ES-I3 (cell line): ENCODE results near the gene PPP2R5A.
"Not testable (repeated sequence)": the region's sequence is repeated elsewhere in the genome, so short reads cannot be mapped to it uniquely, and the experiment has no call there.

ENCODE experiments used
- H3K36me3 ChIP-seq: 2 replicates; pipeline ENCODE4 v1.6.1; 2013; ENCODE audit warnings: mild to moderate bottlenecking, low read length, control low read depth, moderate library complexity; ENCODE audit not compliant: insufficient read depth
- H3K4me1 ChIP-seq: 2 replicates; pipeline ENCODE4 v1.6.1; 2013; ENCODE audit warnings: mild to moderate bottlenecking, control low read depth, low read length; ENCODE audit not compliant: insufficient read depth
- H3K9ac ChIP-seq: 2 replicates; pipeline ENCODE4 v1.6.1; 2013; ENCODE audit warnings: low read depth, mild to moderate bottlenecking, low read length, moderate library complexity
- H3K9me3 ChIP-seq: 2 replicates; pipeline ENCODE4 v1.6.1; 2013; ENCODE audit warnings: mild to moderate bottlenecking, low read length, moderate library complexity; ENCODE audit not compliant: control insufficient read depth, insufficient read depth

Gene PPP2R5A

DNA sequence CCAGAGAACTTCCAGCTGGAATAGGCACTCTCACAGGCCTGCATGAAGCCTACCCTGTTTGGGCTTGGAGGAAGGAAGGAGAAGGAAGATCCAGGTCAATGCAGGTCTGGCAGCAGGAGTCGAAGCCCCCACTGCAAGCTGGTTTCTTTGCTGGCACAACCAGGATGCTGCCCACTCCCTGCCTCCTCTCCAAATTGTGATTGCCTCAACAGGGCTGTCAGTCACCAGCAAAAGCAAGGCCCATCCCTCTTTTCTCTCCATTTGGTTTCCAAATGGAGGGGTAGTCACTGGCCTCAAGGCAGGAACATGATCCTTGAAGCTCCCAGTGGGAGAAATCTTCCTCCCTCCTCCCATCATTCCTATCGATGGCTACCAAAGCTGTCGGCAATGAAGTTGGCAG lies 92.4 kb downstream of the PPP2R5A start:
- no peaks in the 10 kb centered on the region; the same call in 1 of the 2 replicates for H3K9me3 ChIP-seq
- H3K4me1 ChIP-seq = no peaks in the 10 kb centered on the region
- H3K36me3 ChIP-seq = peaks cover 1% of the 10 kb centered on the region; the same call in 1 of the 2 replicates
- no peak overlapping the region for H3K9ac ChIP-seq

DNA sequence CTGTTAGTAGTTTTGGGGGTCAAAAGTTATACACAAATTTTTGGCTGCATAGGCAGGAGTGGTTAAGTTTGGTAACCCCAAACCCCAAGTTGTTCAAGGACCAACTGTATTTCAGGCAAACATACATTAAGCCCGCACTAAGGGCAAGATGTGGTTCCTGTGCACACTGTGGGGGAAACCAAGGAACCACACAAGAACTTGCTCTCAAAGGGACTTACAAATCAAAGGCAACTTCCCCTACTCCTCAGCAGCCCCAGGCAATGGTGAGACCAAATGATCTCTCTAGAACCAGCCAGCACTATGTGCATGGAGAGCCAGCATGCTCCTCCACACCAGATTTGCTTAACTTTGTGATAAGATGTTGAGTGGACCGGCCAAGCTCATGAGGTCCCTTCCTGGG lies 94.2 kb downstream of the PPP2R5A start:
- Histone ChIP-seq H3K36me3 (peaks cover 7% of the 10 kb centered on the region; the same call in 1 of the 2 replicates), H3K9ac (no peak overlapping the region), H3K9me3 (no peaks in the 10 kb centered on the region), H3K4me1 (no peaks in the 10 kb centered on the region)

DNA sequence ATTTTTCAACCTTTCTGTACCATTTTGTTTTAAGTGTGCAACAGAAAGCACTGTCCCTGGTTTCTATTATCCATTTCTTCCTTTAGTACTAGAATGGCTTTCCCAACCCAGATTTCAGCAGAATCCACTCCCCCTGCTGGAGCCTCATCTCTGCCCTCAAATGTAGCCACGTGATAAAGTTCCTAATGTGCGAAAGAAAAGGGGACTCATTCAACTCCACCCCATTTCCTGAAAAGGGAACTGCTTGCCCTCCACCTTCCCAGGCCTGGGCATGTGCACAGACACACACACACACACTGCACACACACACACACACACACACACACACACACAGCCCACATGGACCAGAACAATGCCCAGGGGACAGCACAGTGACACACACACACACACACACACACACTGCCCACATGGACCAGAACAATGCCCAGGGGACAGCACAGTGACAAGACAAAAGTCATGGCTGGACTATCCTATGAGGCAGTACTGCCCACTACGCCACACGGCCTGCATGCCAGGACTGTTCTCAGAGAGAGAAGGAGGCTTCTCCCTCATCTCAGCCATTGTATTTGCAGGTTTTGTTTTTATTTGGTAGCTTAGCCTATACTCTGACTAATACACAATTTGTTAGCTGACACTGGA lies 96.3 kb downstream of the PPP2R5A start:
- Histone ChIP-seq H3K36me3 (peaks cover 7% of the 10 kb centered on the region; the same call in 1 of the 2 replicates), H3K9ac (no peak overlapping the region), H3K4me1 (no peaks in the 10 kb centered on the region), H3K9me3 (no peaks in the 10 kb centered on the region)

DNA sequence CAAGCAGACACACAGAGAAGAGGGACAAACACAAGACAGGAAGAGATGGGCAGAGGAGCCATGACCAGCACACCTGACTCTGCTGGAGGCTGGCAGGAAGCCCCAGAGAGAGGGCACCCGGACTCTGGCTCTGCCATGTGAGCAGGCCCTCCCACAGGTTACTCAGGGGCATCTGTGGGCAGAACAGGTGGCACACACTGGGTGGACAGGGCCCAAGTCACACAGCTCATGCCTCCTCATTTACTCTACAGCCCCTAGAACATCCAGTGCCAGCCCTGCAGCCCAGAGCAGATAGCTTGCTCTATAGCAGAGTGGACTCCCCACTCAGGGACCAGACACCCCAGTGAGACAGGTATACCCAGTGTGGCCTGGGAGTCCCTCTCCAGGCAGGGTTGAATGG lies 100.8 kb downstream of the PPP2R5A start:
- no peak overlapping the region for H3K9ac ChIP-seq
- no peaks in the 10 kb centered on the region for H3K4me1 ChIP-seq
- H3K36me3 ChIP-seq = peaks cover 7% of the 10 kb centered on the region; the same call in 1 of the 2 replicates
- H3K9me3 ChIP-seq = peaks cover 5% of the 10 kb centered on the region; the same call in 1 of the 2 replicates

DNA sequence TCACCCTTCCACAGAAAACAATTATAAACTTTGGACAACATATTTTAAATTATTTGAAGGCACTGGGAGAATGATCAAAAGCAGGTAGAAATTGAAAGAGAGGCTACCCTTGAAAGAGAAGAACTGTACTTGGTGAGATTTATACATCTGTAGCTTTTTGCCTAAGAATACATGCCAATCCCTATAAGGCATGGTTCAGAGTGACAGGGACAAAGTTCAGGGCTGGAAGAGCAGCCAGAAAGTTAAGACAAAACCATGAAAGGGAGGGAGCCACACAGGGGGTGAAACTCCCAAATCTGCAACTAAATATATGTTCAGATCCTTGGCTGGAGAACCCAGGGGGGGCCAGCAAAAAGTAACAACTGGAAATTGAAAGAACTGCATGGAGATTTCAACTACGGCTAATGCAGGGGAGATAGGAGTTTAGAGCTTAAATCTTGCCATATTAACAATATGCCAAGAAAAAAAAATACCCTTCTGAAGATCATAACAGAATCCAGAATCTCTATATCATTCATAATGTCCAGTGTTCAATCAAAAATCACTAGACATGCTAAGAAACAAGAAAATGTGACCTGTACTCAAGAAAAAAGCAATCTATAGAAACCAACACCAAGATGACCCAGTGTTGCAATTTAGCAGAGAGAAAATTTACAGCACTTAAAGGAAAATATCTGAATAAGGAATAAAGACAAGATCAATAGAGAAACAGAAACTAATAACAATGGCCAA lies 103.9 kb downstream of the PPP2R5A start:
- Histone ChIP-seq H3K36me3 (0 out of 2 replicates have a peak, but pooled peaks cover 1% of the 10 kb centered on the region), H3K9me3 (peaks cover 5% of the 10 kb centered on the region; the same call in 1 of the 2 replicates), H3K9ac (no peak overlapping the region), H3K4me1 (no peaks in the 10 kb centered on the region)

DNA sequence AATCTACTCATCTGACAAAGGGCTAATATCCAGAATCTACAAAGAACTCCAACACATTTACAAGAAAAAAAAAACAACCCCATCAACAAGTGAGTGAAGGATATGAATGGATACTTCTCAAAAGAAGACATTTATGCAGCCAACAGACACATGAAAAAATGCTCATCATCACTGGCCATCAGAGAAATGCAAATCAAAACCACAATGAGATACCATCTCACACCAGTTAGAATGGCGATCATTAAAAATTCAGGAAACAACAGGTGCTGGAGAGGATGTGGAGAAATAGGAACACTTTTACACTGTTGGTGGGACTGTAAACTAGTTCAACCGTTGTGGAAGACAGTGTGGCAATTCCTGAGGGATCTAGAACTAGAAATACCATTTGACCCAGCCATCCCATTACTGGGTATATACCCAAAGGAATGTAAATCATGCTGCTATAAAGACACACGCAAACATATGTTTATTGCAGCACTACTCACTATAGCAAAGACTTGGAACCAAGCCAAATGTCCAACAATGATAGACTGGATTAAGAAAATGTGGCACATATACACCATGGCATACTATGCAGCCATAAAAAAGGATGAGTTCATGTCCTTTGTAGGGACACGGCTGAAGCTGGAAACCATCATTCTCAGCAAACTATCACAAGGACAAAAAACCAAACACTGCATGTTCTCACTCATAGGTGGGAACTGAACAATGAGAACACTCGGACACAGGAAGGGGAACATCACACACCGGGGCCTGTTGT lies 110.6 kb downstream of the PPP2R5A start:
- not testable (repeated sequence) for H3K4me1 ChIP-seq, H3K9ac ChIP-seq, H3K36me3 ChIP-seq
- peaks cover 11% of the 10 kb centered on the region for H3K9me3 ChIP-seq

DNA sequence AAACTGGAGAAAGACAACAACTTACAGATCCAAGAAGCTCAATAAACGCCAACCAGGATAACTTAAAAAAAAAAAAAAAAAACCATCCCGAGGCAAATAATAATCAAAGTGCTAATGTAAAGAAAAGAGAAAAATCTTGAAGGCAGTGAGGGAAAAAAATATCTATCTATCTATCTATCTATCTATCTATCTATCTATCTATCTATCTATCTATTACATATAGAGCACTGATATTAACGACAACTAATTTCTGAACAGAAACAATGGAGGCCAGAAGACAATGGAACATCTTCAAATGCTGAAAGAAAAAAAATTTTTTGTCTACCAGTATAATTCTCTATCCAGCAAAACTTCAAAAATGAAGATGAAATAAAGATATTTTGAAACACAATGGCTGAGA lies 111.4 kb downstream of the PPP2R5A start:
- Histone ChIP-seq H3K9me3 (peaks cover 11% of the 10 kb centered on the region), H3K4me1 (no peaks in the 10 kb centered on the region), H3K36me3 (no peaks in the 10 kb centered on the region), H3K9ac (no peak overlapping the region)

DNA sequence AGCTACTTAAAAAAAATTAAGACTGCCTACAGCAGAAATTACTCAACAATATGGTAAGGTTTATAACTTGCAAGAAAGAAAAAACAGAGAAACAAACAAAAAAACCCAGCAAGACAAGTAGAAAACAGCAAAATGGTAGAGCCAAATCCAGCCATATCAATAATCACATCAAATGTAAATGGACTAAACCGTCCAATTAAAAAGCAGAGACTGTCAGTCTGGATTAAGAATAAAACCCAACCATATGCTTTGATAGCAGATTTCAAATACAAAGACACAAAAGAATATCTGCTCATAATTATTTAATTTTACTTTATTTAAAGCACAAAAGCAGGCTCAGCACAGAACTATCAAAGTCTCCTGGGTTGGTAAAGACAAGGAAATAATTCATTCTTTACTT lies 112.0 kb downstream of the PPP2R5A start:
- no peaks in the 10 kb centered on the region for H3K36me3 ChIP-seq
- no peaks in the 10 kb centered on the region for H3K4me1 ChIP-seq
- peaks cover 11% of the 10 kb centered on the region for H3K9me3 ChIP-seq
- no peak overlapping the region for H3K9ac ChIP-seq

DNA sequence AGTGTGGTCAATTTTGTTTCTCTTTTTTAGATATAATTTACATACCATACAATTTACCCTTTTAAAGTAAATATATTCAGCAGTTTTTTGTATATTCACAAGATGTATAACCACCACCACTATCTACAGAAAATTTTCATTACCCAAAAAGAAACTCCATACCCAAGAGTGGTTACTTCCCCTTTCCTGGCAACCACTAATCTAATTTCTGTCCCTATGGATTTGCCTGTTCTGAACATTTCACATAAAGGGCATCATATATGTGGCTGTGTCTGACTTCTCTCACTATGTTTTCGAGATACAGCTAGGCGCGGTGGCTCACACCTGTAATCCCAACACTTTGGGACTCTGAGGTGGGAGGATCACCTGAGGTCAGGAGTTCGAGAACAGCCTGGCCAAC lies 115.8 kb downstream of the PPP2R5A start:
- Histone ChIP-seq H3K9ac (no peak overlapping the region), H3K9me3 (peaks cover 11% of the 10 kb centered on the region), H3K4me1 (no peaks in the 10 kb centered on the region), H3K36me3 (no peaks in the 10 kb centered on the region)

DNA sequence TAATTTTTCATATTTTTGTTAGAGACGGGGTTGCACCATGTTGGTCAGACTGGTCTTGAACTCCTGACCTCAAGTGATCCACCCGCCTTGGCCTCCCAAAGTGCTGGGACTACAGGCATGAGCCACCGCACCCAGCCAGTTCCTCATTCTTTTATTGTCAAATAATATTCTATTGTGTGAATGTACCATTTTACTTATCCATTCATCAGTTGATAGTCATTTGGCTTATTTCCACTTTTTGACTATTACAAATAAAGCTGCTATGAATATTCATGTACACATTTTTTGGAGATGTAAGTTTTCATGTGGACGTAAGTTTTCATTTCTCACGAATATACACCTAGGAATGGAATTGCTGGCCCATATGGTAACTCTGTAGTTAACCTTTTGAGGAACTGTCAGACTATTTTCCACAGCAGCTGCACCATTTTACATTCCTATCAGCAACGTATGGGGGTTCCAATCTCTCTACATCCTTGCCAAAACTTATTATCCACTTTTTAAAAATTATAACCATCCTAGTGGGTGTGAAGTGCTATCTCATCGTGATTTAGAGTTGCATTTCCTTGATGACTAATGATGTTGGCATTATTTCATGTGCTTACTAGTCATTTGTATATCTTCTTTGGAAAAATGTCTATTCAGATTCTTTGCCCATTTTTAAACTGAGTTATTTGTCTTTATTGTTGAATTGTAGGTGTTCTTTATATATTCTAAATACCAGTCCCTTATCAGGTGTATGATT lies 116.8 kb downstream of the PPP2R5A start:
- no peak overlapping the region for H3K9ac ChIP-seq
- H3K4me1 ChIP-seq = no peaks in the 10 kb centered on the region
- peaks cover 8% of the 10 kb centered on the region for H3K9me3 ChIP-seq
- no peaks in the 10 kb centered on the region for H3K36me3 ChIP-seq

DNA sequence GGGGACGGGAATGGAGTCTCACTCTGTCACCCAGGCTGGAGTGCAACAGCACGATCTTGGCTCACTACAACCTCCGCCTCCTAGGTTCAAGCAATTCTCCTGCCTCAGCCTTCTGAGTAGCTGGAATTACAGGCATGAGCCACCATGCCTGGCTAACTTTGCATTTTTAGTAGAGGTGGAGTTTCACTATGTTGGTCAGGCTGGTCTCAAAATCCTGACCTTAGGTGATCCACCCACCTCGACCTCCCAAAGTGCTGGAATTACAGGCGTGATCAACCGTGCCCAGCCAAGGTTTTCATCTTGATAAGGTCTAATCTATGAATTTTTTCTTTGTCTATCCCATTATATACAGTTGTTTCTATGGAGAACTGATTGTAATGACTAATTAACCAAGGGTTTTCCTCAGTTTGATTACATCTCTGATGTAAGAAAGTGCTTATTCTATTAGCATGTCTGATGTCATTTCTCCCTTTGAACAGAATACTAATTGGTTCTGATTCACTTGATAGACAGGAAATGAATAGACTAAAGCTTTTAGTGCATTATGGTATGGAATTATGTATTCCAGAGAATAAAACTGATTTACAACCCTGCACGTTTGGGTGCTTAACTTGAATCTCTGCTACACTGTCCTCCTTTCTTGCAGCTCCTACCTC lies 117.6 kb downstream of the PPP2R5A start:
- H3K9ac ChIP-seq = no peak overlapping the region

DNA sequence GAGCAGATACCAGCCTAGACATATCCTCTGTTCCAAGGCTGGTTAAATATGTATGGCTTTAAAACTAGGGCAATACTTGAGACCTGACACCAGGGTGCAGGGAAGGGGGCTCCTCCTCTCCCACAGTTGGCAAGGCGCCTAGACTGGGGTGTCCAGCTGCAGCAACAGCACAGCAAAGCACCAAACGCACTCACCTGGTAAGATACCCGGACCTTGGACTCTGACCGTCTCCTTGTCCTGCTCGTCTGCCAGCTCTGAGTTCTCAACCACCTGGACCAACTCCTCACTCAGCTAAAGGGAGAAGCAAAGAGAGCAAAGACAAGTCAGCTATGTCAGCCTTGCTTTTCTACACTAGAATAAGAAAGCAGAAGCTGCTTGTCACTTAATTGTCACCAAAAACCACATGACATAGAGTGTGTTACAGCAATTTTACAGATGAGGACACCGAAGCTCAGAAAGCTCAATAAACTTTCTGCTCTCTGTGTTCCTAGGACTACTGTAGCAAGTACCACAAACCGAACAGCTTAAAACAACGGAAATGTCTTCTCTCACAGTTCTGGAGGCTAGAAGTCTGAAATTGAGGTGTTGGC lies 125.1 kb downstream of the PPP2R5A start:
- Histone ChIP-seq H3K36me3 (peaks cover 10% of the 10 kb centered on the region; the same call in 1 of the 2 replicates), H3K9me3 (no peaks in the 10 kb centered on the region), H3K9ac (no peak overlapping the region), H3K4me1 (peaks cover 12% of the 10 kb centered on the region)

More for the DNA sequence above, 117.6 kb downstream of the PPP2R5A start:
- Histone ChIP-seq H3K9me3 (peaks cover 2% of the 10 kb centered on the region; the same call in 1 of the 2 replicates), H3K36me3 (no peaks in the 10 kb centered on the region), H3K4me1 (no peaks in the 10 kb centered on the region)
